DMS79 (cell line): ENCODE measurements around the gene WASF3.
A peak's percentile ranks its signal among the peaks of the same experiment; 100 is the strongest.

ENCODE experiments used
- DNase-seq: peaks from one replicate; lab custom pipeline; 2025; lab: John Stamatoyannopoulos, UW

WASF3 gene, protein sequence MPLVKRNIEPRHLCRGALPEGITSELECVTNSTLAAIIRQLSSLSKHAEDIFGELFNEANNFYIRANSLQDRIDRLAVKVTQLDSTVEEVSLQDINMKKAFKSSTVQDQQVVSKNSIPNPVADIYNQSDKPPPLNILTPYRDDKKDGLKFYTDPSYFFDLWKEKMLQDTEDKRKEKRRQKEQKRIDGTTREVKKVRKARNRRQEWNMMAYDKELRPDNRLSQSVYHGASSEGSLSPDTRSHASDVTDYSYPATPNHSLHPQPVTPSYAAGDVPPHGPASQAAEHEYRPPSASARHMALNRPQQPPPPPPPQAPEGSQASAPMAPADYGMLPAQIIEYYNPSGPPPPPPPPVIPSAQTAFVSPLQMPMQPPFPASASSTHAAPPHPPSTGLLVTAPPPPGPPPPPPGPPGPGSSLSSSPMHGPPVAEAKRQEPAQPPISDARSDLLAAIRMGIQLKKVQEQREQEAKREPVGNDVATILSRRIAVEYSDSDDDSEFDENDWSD

GRCh38 chr13:26557393-26558073, at the start of gene WASF3:
WASF3 (plus strand) TSS chr13:26557683; CDS start chr13:26642271, 84,588 bp downstream.
- DNase-seq, result peak; percentile 45

GRCh38 chr13:26508885-26509284, 48.6 kb upstream of the WASF3 start:
- no peak for DNase-seq

GRCh38 chr13:26509491-26509890, 48.0 kb upstream of the WASF3 start:
- no peak for DNase-seq

- no peak for DNase-seq
These were observed 43.6 kb upstream of the WASF3 start for GRCh38 chr13:26513931-26514330.

- no peak for DNase-seq
These were observed 41.8 kb upstream of the WASF3 start for GRCh38 chr13:26515721-26516120.

DNA sequence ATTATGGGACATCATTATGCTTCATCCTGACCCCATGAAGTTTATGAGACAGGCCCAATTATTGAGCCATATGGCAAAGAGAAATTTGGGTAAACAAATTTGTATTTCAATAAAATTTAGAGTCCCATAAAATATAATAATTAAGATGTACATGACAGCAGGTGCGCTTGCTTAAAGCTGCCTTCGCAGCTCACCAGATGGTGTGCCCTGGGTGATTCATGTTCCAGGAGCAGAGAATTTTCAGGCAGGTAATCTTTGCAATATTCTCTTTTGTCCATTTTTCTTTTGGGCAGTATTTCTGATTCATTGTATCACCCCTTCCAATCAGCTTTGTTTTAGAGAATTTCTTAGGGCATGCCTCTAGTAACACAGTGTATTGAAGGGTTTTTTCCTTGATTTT, 39.5 kb upstream of the WASF3 start:
- no peak for DNase-seq

DNA sequence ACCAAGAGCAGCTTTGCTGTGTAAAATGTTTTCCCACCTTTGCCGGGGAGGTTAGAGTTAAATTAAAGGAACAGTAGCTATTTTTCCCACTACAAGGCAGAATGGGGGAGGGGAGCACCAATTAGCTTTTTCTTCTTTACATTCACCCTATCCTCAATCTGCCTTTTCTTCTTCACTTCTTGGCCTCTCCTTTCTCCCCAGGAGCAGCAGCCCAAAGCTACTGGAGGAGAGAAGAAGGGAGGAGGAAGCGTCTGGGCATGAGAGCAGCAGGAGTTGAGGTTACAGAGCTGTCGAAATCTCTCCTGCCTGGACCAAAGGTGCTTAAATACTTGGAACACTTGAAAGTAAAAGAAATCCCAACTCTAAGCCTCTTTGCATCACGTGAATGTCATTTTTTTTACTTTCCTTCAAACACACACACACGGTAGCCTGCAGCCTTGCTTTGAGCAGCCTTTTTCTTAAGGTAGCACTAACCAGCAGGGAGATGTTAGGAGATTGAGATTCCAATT, 39.0 kb upstream of the WASF3 start:
- DNase-seq, result no peak

GRCh38 chr13:26522571-26522970, 34.9 kb upstream of the WASF3 start:
- no peak for DNase-seq

DNA sequence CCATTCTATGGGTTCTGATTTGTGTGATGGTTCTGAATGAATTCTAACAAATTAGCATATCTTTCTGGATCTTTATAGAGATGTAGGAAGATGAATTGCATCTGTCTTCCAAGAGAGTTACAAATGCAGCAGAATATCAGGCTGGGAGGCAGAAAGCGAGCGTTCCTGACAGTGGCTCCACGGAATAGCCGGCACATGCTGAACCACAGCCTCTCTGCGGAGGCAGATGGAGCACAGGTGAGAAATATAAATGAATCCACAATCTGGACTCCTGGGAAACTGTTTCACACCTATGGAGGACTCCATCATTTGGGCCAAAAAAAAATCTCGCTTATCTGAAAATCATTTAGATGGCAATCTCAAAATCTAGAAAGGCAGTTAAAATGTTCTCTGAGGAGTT, 34.5 kb upstream of the WASF3 start:
- DNase-seq, result no peak

DNA sequence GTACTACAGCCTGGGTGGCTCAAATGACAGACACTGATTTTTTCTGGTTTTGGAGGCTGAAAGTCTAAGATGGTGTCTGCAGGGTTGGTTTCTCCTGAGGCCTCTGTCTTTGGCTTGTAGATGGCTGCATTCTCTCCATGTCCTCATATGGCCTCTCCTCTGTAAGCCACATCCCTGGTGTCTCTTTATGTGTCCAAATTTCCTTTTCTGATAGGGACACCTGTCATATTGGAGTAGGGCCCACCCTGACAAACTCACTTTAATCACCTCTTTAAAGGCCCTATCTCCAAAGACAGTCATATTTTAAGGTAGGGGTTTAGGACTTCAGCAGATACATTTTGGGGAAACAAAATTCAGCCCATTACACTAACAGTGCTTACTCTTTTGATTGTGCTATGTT, 32.0 kb upstream of the WASF3 start:
- no peak for DNase-seq

GRCh38 chr13:26526702-26527216, 30.7 kb upstream of the WASF3 start:
- no peak for DNase-seq

- no peak for DNase-seq
These were observed 29.0 kb upstream of the WASF3 start for GRCh38 chr13:26528527-26528926.

GRCh38 chr13:26529441-26529840, 28.0 kb upstream of the WASF3 start:
- DNase-seq, result no peak

DNA sequence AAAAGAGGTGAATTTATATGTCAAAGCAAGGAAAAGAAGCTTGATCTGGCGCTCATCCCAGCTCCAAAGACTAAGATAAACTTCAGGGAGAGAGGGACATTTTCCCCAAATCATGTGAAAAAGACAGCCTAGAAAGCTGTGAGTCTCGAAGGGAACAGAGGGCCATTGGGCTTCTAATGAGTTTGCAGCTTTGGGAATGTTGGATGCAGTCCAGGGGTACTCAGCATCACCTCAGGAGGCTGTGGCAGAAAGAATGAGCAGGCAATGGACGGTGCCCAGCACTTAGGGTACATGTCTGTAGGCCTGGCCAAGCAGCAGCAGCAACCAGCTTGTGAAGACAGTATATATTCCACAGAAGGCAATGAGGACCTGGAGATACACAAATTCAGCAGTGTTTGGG, 25.7 kb upstream of the WASF3 start:
- DNase-seq, result no peak

DNA sequence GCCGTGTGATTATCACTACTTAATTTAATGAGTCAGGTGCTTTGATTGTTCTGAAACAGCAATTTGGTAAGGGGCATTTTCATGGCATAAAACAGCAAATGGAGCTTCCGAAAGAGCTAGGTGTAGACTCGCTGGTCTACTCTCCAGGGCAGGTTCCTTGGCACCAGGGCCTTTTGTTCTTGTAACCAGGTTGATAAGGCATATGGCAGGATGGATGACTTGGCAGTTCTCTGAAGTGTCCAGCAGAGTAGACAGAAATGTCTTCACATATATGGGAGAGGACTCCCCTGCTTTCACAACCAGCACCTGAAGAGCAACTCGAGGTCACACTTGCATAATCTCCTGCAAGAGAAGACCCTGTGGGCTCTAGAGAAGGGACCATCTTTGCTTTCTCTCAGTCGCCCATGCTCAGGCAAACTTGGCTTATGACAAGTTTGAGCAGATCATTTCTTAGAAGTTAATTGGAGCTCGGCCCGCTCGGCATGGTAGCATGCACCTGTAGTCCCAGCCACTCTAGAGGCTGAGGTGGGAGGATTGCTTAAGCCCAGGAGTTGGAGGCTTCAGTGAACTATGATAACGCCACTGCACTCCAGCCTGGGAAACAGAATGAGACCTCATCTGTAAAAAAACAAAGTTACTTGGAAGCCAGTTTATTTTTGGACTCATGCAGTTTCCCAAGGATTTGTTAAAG, 23.3 kb upstream of the WASF3 start:
- DNase-seq, result no peak

GRCh38 chr13:26538363-26539317, 18.8 kb upstream of the WASF3 start:
- DNase-seq, result no peak

DNA sequence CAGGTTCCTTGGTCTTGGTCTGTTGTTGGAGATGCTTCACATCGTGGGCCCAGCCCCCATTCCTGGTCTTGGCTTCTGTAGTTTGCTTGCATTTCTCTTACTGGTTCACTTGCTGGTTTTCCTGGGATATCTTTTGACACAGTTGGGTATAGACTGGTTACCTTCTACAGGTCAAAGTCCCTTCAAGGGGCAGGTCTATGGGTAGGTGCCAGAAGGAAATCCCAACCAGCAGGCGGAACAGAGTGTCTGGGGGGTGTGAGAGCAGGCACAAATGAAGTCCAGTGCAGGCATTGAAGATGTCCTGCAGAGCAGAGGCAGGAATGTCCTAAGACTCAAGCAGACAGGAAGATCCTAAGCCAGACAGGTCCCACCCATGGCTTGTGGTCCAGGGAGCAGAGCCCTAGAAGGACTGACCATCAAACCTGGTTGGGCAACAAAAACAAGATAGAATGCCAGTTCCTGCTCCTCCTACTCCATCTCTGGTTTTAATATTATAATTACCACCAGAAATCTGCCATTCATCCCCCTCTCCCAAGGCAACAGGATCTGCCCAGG, 17.7 kb upstream of the WASF3 start:
- DNase-seq, result no peak

DNA sequence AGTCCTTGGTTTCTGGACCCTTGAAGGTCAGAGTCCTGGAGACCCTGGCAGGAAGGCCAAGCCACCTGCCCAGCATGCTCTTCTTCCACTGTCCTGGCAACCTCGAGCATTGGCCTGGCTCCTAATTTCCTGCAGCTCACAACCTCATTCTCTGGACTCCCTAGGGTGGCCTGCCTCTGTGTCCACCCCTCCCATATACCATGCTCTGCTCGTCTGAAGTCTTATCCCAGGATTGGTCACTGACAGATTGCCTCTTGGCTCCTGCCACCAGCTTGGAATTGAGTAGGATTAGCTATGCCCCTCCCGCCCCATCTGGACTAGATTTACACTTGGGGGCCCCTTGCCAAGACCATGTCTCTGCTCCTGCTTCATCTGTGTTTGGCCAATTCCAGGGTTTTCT, 17.1 kb upstream of the WASF3 start:
- DNase-seq, result no peak

GRCh38 chr13:26541041-26541440, 16.4 kb upstream of the WASF3 start:
- no peak for DNase-seq

DNA sequence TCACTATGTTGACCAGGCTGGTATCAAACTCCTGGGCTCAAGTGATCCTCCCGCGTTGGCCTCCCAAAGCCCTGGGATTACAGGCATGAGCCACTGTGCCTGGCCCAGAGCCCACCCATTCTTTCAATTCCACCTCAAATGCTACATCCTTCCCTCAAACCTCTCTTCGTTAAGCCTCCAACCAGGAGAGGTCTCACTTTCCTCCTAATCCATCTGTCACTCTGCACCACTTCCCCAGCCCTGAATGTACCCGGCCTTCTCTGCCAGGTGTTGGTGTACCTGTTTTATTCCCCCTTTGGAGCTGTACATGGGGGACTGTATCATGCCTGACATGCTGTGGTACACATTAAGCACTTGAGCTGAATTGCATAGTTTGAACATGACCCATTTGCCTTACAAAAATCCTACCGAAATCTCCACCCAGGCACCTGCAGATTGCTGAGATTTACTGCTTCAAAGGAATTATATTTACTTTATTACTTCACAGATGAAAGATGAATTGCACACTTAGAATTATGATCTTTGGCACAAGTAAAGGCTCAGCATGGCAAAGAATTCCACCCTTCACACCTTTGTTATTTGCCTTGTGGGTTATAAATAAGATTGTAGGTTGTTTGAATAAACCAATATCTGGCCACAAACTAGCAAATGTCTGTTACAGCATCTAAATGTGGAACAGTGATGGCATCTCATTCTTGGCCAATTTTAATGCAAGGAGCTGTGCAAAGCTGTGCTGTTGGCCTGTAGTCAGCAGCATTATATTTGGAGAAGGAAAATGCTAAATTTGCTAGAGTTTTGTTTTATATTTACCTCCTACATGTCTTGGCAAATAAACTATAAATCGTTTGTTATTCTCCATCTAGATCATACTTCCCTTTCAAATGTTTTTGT, 15.6 kb upstream of the WASF3 start:
- DNase-seq, result no peak
